Ectodermal cell (in vitro differentiated cells): ENCODE measurements around the gene FARP2.

Experiments
- H3K27ac ChIP-seq: 2 replicates; pipeline ENCODE4 v1.7.0; 2013; ENCODE audit warnings: mild to moderate bottlenecking, low read depth, low read length; ENCODE audit not compliant: insufficient read depth, poor library complexity, severe bottlenecking
- H3K27me3 ChIP-seq: 2 replicates; pipeline ENCODE4 v1.7.0; 2013; ENCODE audit warnings: mild to moderate bottlenecking, low read length; ENCODE audit not compliant: insufficient read depth, control insufficient read depth, poor library complexity, severe bottlenecking
- H3K36me3 ChIP-seq: one replicate; pipeline ENCODE4 v1.7.0; 2013; ENCODE audit warnings: low read length; ENCODE audit not compliant: control insufficient read depth, insufficient read depth
- H3K4me1 ChIP-seq: one replicate; pipeline ENCODE4 v1.7.0; 2013; ENCODE audit warnings: low read length; ENCODE audit not compliant: control insufficient read depth, insufficient read depth
- H3K4me3 ChIP-seq: 2 replicates; pipeline ENCODE4 v1.7.0; 2013; ENCODE audit warnings: low read depth, low read length, control low read depth; ENCODE audit not compliant: insufficient read depth
- H3K9me3 ChIP-seq: 2 replicates; pipeline ENCODE4 v1.7.0; 2013; ENCODE audit warnings: mild to moderate bottlenecking, low read length, moderate library complexity; ENCODE audit not compliant: control insufficient read depth
- WGBS, 2 experiments: methylation state at CpG; one replicate each; pipeline ENCODE4 v1.1.7; 2013; ENCODE audit warnings: missing lambda C conversion rate in 2 of 2; 5-methylcytosine and 5-hydroxymethylcytosine counted together

Gene FARP2

GRCh38 chr2:241531161-241531722 is 175.2 kb downstream of the FARP2 start:
- 95% methylated on average over 12 of the region's 13 CpGs for WGBS, 2 experiments

GRCh38 chr2:241532168-241532567 is 176.1 kb downstream of the FARP2 start:
- Histone ChIP-seq H3K9me3 (no peaks in the 10 kb centered on the region), H3K36me3 (no peaks in the 10 kb centered on the region), H3K4me3 (no peak overlapping the region), H3K4me1 (peaks cover 4% of the 10 kb centered on the region), H3K27ac (no peak overlapping the region), H3K27me3 (no peaks in the 10 kb centered on the region)
- WGBS, 2 experiments = 94 to 95% methylated on average over 8 of the region's 8 CpGs

More at GRCh38 chr2:241531161-241531722, 175.2 kb downstream of the FARP2 start:
- H3K4me3 ChIP-seq = no peak overlapping the region
- H3K27ac ChIP-seq = no peak overlapping the region
- H3K36me3 ChIP-seq = no peaks in the 10 kb centered on the region
- no peaks in the 10 kb centered on the region for H3K27me3 ChIP-seq
- no peaks in the 10 kb centered on the region for H3K9me3 ChIP-seq
- H3K4me1 ChIP-seq = peaks cover 4% of the 10 kb centered on the region

- H3K9me3 ChIP-seq = no peaks in the 10 kb centered on the region
- WGBS, 2 experiments = 91 to 94% methylated on average over 26 of the region's 26 CpGs
These were observed 176.9 kb downstream of the FARP2 start for GRCh38 chr2:241532733-241533601.

GRCh38 chr2:241534293-241534692 is 178.2 kb downstream of the FARP2 start:
- no peaks in the 10 kb centered on the region for H3K9me3 ChIP-seq
- no peaks in the 10 kb centered on the region for H3K27me3 ChIP-seq
- no peak overlapping the region for H3K4me3 ChIP-seq
- peaks cover 4% of the 10 kb centered on the region for H3K4me1 ChIP-seq
- WGBS, 2 experiments = 91 to 92% methylated on average over 7 of the region's 7 CpGs
- H3K36me3 ChIP-seq = no peaks in the 10 kb centered on the region
- no peak overlapping the region for H3K27ac ChIP-seq

More at GRCh38 chr2:241532733-241533601, 176.9 kb downstream of the FARP2 start:
- Histone ChIP-seq H3K36me3 (no peaks in the 10 kb centered on the region), H3K4me1 (peaks cover 4% of the 10 kb centered on the region), H3K27ac (no peak overlapping the region), H3K27me3 (no peaks in the 10 kb centered on the region), H3K4me3 (no peak overlapping the region)

DNA sequence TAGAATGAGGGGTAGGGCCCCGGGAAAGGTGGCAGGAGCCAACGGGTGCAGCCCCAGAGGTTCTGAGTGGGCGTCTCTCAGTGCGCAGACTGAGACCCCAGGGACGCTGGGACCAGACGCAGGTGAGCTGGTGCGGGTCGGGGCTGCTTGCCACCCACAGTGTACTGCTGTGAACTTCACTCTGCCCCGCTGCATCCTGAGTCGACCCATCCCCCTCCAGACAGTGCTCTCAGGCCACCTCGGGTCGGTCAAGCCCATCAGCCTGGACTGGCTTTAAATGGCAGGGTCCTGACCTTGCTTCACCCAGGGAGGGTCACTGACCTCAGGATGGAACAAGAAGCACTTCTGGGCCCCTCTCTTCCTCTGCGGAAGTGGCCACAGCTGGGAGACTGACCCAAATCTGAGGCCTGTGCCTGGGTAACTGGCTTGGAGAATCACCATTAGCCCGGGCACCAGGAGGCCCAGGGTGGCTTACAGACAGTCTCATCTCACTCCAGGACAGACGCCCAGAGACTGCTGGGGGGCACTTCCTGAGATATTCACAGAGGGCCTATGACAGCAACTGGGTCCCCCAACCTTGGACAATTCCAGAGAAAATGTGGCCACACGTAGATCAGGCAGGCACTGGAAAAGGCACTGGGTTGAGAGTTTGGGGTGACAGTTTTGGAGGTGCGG is 178.8 kb downstream of the FARP2 start:
- Histone ChIP-seq H3K9me3 (no peaks in the 10 kb centered on the region), H3K36me3 (no peaks in the 10 kb centered on the region), H3K27ac (no peak overlapping the region), H3K27me3 (peaks cover 1% of the 10 kb centered on the region), H3K4me3 (no peak overlapping the region), H3K4me1 (peaks cover 4% of the 10 kb centered on the region)
- 90% methylated on average over 17 of the region's 17 CpGs for WGBS, 2 experiments

- Histone ChIP-seq H3K27ac (no peak overlapping the region), H3K4me1 (peaks cover 4% of the 10 kb centered on the region), H3K36me3 (no peaks in the 10 kb centered on the region), H3K4me3 (no peak overlapping the region), H3K9me3 (no peaks in the 10 kb centered on the region), H3K27me3 (peaks cover 13% of the 10 kb centered on the region)
- WGBS, 2 experiments = 83 to 85% methylated on average over 13 of the region's 13 CpGs
These were observed 180.0 kb downstream of the FARP2 start for GRCh38 chr2:241535871-241536655.

- H3K27ac ChIP-seq = no peak overlapping the region
- no peaks in the 10 kb centered on the region for H3K36me3 ChIP-seq
- peaks cover 4% of the 10 kb centered on the region for H3K4me1 ChIP-seq
- H3K27me3 ChIP-seq = peaks cover 37% of the 10 kb centered on the region
- H3K4me3 ChIP-seq = no peak overlapping the region
- no peaks in the 10 kb centered on the region for H3K9me3 ChIP-seq
- 88 to 89% methylated on average over 15 of the region's 15 CpGs for WGBS, 2 experiments
These were observed 182.9 kb downstream of the FARP2 start for GRCh38 chr2:241538838-241539615.

DNA sequence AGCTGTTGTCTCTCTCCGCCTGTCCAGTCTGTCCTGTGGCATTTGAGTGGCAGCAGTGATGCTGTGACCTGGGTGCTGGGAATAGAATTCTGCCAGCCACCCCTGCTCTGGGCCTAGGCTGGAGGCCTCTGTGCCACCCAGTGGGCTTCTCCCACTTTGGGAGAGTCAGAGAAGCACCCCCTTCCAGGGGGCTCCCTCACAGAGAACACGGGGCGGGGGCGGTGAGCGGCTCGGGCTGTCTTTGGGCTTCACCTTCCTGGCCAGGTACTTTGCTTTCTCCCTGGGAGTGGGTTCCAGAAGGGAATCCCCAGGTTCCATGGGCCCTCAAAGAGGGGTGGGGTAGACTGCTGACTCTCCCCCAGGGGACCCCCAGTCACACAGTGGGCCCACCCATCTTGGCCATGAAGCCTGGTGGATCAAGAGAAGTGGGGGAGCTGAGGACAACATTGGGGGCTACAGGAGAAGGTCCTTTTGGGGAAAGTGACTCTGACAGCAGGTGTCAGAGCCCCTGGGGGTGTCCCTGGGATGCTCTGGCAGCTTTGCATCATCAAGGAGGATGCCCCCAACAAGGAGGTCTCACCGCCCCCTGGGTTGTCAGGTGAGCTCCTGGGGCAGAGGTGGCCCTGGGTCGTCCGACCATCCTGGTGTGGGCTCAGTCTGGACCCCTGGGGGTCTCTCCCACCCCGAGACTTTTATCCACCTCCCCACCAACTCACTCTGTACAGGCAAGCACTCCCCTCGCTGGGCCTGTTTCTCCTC is 183.7 kb downstream of the FARP2 start:
- H3K27ac ChIP-seq = no peak overlapping the region
- peaks cover 4% of the 10 kb centered on the region for H3K4me1 ChIP-seq
- no peak overlapping the region for H3K4me3 ChIP-seq
- no peaks in the 10 kb centered on the region for H3K9me3 ChIP-seq
- peaks cover 37% of the 10 kb centered on the region for H3K27me3 ChIP-seq
- 92 to 94% methylated on average over 11 of the region's 11 CpGs for WGBS, 2 experiments
- H3K36me3 ChIP-seq = no peaks in the 10 kb centered on the region

DNA sequence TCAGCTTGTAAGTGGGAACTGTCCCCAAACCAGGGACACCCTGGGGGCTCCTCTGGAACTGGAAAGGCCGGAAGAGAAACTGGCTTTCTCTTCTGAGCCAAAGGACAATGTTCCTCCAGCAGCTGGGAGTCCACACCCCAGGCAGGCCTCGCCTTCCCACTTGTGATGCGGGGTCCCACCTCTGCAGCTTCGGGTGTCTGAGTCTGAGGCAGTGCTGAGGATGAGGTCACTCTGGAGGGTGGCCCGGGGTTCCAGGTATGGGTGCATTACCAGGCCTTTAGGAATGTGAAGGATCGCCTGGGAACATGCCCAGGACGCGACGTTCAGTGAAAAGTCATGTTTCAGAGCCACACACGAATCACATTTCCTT is 184.3 kb downstream of the FARP2 start:
- Histone ChIP-seq H3K4me1 (peaks cover 4% of the 10 kb centered on the region), H3K36me3 (no peaks in the 10 kb centered on the region), H3K9me3 (no peaks in the 10 kb centered on the region), H3K4me3 (peak overlapping the region; percentile 11), H3K27ac (no peak overlapping the region), H3K27me3 (peaks cover 37% of the 10 kb centered on the region)
- WGBS, 2 experiments = 78 to 83% methylated on average over 10 of the region's 10 CpGs
